Spleen (tissue), 7 donors: Measurements from ENCODE around the gene GSN.

Experiments used
- POLR2A ChIP-seq, 3 donors: fragments of 450-650 bp; IDR thresholded peaks; one replicate each; pipeline ENCODE4 v1.5.1; 2017; ENCODE audit warnings: antibody characterized with exemption in 3 of 3, mild to moderate bottlenecking in 1 of 3
- TF ChIP-seq, protein P1 (sequence below), 11 experiments: fragments of 200-600 bp in 7 of 11; fragments of 450-650 bp in 4 of 11; sonication (generic) in 4 of 11; IDR thresholded peaks in 8 of 11; conservative IDR thresholded peaks in 3 of 11; 1 replicate in 7 of 11; 2 replicates in 4 of 11; pipeline versions ENCODE4 v1.4.0 to v1.8.0; 2016 to 2021; ENCODE audit warnings: antibody characterized with exemption in 11 of 11, inconsistent platforms in 4 of 11, mild to moderate bottlenecking in 1 of 11
- donor health status: DM: no; HTN: no; CAD: no; lungs with moderate emphysema.
- donor health status: DM: no; HTN: no; CAD: no.
- donor health status: DM: no; HTN: no; CAD: no.

DNA sequence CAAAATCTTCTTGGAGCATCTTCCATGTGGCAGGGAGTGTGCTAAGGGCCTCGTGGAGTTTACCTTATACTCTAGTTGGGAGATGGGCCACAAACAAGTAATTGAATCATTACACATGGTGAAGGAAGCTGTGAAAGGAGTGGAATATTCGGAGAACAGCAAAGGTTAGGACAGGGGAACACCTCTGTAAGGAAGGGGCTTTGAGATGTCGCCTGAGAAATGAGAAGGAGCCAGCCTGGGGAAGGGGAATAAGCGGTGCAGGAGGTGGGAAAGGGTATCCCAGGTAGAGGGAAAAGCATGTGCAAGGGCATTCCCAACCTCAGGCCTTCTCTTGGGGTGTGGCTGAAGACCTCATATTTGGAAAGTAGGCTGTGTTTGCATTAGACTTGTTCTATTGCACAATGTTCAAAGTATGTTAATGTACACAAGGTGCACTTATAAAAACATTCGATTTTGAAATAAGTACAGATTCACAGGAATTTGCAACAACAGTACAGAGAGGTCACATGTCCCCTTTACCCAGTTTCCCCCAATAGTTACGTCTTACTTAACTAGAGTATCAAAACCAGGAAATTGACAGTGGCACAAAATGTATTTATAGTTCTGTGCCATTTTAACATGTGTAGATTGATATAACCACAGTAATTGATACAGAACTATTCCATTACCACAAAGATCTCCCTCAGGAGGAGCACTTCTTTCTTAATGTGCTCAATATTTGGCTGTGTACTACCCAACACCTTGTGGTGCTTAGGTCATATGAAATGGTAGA, 104.5 kb downstream of the GSN start:
- TF ChIP-seq, protein P1, sequence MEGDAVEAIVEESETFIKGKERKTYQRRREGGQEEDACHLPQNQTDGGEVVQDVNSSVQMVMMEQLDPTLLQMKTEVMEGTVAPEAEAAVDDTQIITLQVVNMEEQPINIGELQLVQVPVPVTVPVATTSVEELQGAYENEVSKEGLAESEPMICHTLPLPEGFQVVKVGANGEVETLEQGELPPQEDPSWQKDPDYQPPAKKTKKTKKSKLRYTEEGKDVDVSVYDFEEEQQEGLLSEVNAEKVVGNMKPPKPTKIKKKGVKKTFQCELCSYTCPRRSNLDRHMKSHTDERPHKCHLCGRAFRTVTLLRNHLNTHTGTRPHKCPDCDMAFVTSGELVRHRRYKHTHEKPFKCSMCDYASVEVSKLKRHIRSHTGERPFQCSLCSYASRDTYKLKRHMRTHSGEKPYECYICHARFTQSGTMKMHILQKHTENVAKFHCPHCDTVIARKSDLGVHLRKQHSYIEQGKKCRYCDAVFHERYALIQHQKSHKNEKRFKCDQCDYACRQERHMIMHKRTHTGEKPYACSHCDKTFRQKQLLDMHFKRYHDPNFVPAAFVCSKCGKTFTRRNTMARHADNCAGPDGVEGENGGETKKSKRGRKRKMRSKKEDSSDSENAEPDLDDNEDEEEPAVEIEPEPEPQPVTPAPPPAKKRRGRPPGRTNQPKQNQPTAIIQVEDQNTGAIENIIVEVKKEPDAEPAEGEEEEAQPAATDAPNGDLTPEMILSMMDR (IDR thresholded peaks at IDR 0.05 in 8 of 11, conservative IDR thresholded peaks at IDR 0.05 in 3 of 11): no peak
- no peak for TF ChIP-seq POLR2A (IDR thresholded peaks at IDR 0.05)
